Uterus (tissue), 4 donors: Measurements from ENCODE around the gene FNIP2. TPM values are rescaled to one million over a fixed set of nuclear protein-coding genes. Genes with fewer than 3 reads are reported as not detected.
"Not testable (repeated sequence)": the region's sequence is repeated elsewhere in the genome, so short reads cannot be mapped to it uniquely, and the experiment has no call there.

Experiments used
- DNase-seq, 2 donors: peaks; one replicate each; pipeline ENCODE4 v3.0.0-alpha.2; 2019 to 2020
- H3K27ac ChIP-seq, 2 donors: fragments of 200-600 bp; sonication (generic); 1 replicate in 1 of 2; 2 replicates in 1 of 2; pipeline ENCODE4 v1.5.1; 2016 to 2018
- H3K27me3 ChIP-seq, 2 donors: fragments of 200-600 bp; sonication (generic); one replicate each; pipeline ENCODE4 v1.5.1; 2018 to 2019; ENCODE audit warnings: control low read depth in 1 of 2
- H3K36me3 ChIP-seq, 2 donors: fragments of 200-600 bp; sonication (generic); one replicate each; pipeline ENCODE4 v1.5.1; 2019; ENCODE audit warnings: control low read depth in 1 of 2
- H3K4me1 ChIP-seq, 2 donors: fragments of 200-600 bp; sonication (generic); one replicate each; pipeline ENCODE4 v1.5.1; 2018 to 2019; ENCODE audit warnings: control low read depth in 1 of 2
- H3K4me3 ChIP-seq, 2 donors: fragments of 200-600 bp; sonication (generic); 1 replicate in 1 of 2; 2 replicates in 1 of 2; pipeline ENCODE4 v1.5.1; 2018 to 2019; ENCODE audit warnings: mild to moderate bottlenecking in 1 of 2
- H3K9me3 ChIP-seq, 2 donors: fragments of 200-600 bp; sonication (generic); one replicate each; pipeline ENCODE4 v1.5.1; 2019; ENCODE audit warnings: control low read depth in 1 of 2
- POLR2A ChIP-seq, 2 donors: fragments of 450-650 bp; IDR thresholded peaks; one replicate each; pipeline ENCODE4 v1.6.1; 2016; ENCODE audit warnings: antibody characterized with exemption in 2 of 2, mild to moderate bottlenecking in 1 of 2, moderate library complexity in 1 of 2
- intact Hi-C: fragments of 100-400 bp; cut with DNase I; formaldehyde crosslinking; loops from one replicate; pipeline ENCODE4 v1.15.1; 2023; ENCODE audit warnings: low total_unique reads
- total RNA-seq, 4 donors: library from RNA; depleted of rRNA in 3 of 4; stranded (reverse); fragments of >200 nt in 3 of 4; gene quantifications; one replicate each; pipeline versions ENCODE4 v1.1.0 to v1.2.4, GENCODE V29; 2014 to 2023
- TF ChIP-seq, protein P1 (sequence below), 4 experiments: fragments of 200-600 bp in 2 of 4; fragments of 450-650 bp in 2 of 4; sonication (generic) in 2 of 4; IDR thresholded peaks; one replicate each; pipeline ENCODE4 v1.5.1; 2016 to 2019; ENCODE audit warnings: antibody characterized with exemption in 4 of 4, mild to moderate bottlenecking in 2 of 4, moderate library complexity in 1 of 4
- donor health status: DM: yes; HTN: yes; CAD: no.

The FNIP2 gene
- total RNA-seq, 4 donors from 2014 or later = 8.5 to 61.9 (median 29.6) TPM

DNA sequence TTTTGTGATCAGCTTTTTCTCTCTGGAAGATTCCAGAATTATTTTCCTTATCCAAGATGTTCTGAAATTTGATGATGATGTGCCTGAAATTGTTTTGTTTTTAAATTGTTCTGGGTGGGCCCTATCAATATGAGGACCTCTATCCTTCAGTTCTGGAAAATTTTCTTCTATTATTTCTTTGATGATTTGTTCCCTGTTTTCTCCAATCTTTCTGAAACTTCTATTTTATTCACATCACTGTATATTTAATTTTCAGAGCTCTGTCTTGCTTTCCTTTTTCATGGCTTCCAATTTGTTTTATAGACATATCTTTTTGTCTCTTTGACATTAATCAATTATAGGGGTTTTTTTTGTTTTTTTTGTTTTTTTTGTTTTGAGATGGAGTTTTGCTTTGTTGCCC lies 12.2 kb upstream of the FNIP2 start:
- no peaks in the 10 kb centered on the region for H3K27me3 ChIP-seq
- intact Hi-C loops = no loop called here
- no peak overlapping the region for H3K27ac ChIP-seq
- H3K4me1 ChIP-seq = no peaks in the 10 kb centered on the region
- TF ChIP-seq POLR2A (IDR thresholded peaks at IDR 0.05) = no peak
- TF ChIP-seq, protein P1, sequence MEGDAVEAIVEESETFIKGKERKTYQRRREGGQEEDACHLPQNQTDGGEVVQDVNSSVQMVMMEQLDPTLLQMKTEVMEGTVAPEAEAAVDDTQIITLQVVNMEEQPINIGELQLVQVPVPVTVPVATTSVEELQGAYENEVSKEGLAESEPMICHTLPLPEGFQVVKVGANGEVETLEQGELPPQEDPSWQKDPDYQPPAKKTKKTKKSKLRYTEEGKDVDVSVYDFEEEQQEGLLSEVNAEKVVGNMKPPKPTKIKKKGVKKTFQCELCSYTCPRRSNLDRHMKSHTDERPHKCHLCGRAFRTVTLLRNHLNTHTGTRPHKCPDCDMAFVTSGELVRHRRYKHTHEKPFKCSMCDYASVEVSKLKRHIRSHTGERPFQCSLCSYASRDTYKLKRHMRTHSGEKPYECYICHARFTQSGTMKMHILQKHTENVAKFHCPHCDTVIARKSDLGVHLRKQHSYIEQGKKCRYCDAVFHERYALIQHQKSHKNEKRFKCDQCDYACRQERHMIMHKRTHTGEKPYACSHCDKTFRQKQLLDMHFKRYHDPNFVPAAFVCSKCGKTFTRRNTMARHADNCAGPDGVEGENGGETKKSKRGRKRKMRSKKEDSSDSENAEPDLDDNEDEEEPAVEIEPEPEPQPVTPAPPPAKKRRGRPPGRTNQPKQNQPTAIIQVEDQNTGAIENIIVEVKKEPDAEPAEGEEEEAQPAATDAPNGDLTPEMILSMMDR (IDR thresholded peaks at IDR 0.05) = no peak
- H3K36me3 ChIP-seq = no peaks in the 10 kb centered on the region
- H3K4me3 ChIP-seq = no peak overlapping the region
- no peaks in the 10 kb centered on the region for H3K9me3 ChIP-seq
- DNase-seq = no peak

DNA sequence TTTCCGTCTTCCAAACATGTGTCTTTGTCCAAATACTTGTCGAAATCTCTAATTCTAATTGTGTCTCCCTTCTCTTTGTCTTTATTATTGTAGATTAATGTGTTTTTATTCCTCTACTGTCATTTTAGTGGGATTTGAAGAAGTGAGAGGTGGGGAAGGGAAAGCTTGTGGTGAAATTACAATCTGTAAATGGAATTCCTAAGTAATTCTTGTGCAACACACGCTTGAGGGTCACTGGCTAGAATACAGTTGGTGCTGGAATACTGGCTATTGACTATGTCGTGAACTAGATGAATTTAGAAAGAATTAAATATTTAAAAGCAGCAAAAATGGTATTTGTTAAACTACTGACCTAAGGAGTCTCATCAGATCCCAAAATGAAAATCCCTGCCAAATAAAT lies 10.7 kb upstream of the FNIP2 start:
- no peaks in the 10 kb centered on the region for H3K9me3 ChIP-seq
- intact Hi-C loops = no loop called here
- H3K27ac ChIP-seq = no peak overlapping the region
- no peak overlapping the region for H3K4me3 ChIP-seq
- no peaks in the 10 kb centered on the region for H3K4me1 ChIP-seq
- H3K36me3 ChIP-seq = no peaks in the 10 kb centered on the region
- no peaks in the 10 kb centered on the region for H3K27me3 ChIP-seq
- no peak for DNase-seq
- no peak for TF ChIP-seq POLR2A (IDR thresholded peaks at IDR 0.05)
- TF ChIP-seq, protein P1 (IDR thresholded peaks at IDR 0.05) = no peak

DNA sequence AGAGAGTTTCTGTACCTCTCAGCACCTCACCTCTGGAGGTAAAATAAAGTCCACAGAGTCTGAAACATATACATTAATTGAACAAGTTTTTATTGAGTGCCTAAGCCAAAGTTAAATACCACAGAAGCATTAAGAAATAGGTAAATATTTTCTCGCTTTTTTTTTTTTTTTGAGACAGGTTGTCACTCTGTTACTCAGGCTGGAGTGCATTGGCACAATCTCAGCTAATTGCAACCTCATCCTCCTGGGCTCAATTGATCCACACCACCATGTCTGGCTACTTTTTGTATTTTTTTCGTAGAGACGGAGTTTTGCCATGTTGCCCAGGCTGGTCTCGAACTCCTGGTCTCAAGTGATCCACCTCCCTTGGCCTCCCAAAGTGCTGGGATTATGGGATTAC lies 10.1 kb upstream of the FNIP2 start:
- H3K4me1 ChIP-seq = no peaks in the 10 kb centered on the region
- no peaks in the 10 kb centered on the region for H3K9me3 ChIP-seq
- DNase-seq = no peak
- TF ChIP-seq, protein P1 (IDR thresholded peaks at IDR 0.05) = no peak
- no peak for TF ChIP-seq POLR2A (IDR thresholded peaks at IDR 0.05)
- H3K36me3 ChIP-seq = no peaks in the 10 kb centered on the region
- no peak overlapping the region for H3K4me3 ChIP-seq
- no peaks in the 10 kb centered on the region for H3K27me3 ChIP-seq
- no peak overlapping the region for H3K27ac ChIP-seq
- intact Hi-C loops = no loop called here

DNA sequence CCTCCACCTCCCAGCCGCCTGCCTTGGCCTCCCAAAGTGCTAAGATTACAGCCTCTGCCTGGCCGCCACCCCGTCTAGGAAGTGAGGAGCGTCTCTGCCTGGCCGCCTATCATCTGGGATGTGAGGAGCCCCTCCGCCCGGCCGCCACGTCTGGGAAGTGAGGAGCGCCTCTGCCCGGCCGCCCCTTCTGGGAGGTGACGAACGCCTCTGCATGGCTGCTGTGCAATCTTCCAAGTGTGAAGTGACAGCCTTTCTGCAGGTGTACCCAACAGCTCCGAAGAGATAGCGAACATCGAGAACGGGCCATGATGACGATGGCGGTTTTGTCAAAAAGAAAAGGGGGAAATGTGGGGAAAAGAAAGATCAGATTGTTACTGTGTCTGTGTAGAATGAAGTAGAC lies 9.3 kb upstream of the FNIP2 start:
- intact Hi-C loops, H3K36me3 ChIP-seq, DNase-seq, H3K9me3 ChIP-seq, H3K4me1 ChIP-seq, H3K27ac ChIP-seq, H3K27me3 ChIP-seq, H3K4me3 ChIP-seq: not testable (repeated sequence)

DNA sequence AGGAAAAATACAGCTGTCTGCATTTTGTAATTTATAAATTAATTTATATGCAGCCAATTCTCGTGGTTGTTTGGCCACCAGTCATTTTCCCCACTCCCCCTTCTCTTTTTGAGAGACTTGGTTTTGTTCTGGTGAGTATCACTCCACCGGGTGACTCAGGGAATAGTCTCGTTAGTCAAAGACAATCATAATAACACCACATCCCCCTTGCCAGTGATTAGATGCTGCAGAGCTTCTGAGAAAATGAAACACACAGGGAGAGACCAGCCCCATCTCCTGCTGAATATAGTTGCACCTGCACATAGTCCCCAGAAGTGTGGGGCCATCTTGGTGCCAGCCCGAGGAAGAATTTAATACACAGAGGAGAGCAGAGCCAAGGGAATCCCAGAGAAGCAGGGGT lies 8.0 kb upstream of the FNIP2 start:
- no peak for DNase-seq

More for the DNA sequence above, 8.0 kb upstream of the FNIP2 start:
- H3K27me3 ChIP-seq = no peaks in the 10 kb centered on the region
- no peak for TF ChIP-seq POLR2A (IDR thresholded peaks at IDR 0.05)
- TF ChIP-seq, protein P1 (IDR thresholded peaks at IDR 0.05) = no peak
- no peaks in the 10 kb centered on the region for H3K4me1 ChIP-seq
- H3K4me3 ChIP-seq = no peak overlapping the region
- intact Hi-C loops = no loop called here
- H3K9me3 ChIP-seq = no peaks in the 10 kb centered on the region
- no peak overlapping the region for H3K27ac ChIP-seq
- H3K36me3 ChIP-seq = no peaks in the 10 kb centered on the region
